GM21717 (cell line): ENCODE data around the gene SH3BP2.

Experiments used
- ATAC-seq: cut with Tn5 transposase; IDR thresholded peaks from one replicate; pipeline ENCODE4 v1.9.1; 2021; ENCODE audit warnings: mild to moderate bottlenecking, moderate library complexity; ENCODE audit not compliant: unreplicated experiment

The SH3BP2 gene

GRCh38 chr4:2790583-2791517 is 2.0 kb upstream of the SH3BP2 start:
- no peak for ATAC-seq

GRCh38 chr4:2791518-2792395 is 1.1 kb upstream of the SH3BP2 start:
- no peak for ATAC-seq

- no peak for ATAC-seq
Measured at GRCh38 chr4:2792396-2792710, 532 bp upstream of the SH3BP2 start.

GRCh38 chr4:2793586-2794485 is 951 bp downstream of the SH3BP2 start:
- no peak for ATAC-seq

- ATAC-seq = no peak
Measured at GRCh38 chr4:2794486-2795299, 1.8 kb downstream of the SH3BP2 start.

- no peak for ATAC-seq
Measured at GRCh38 chr4:2795300-2795892, 2.5 kb downstream of the SH3BP2 start.

- ATAC-seq = no peak
Measured at GRCh38 chr4:2795893-2796848, 3.3 kb downstream of the SH3BP2 start.

- ATAC-seq = no peak
Measured at GRCh38 chr4:2796849-2797544, 4.1 kb downstream of the SH3BP2 start.

GRCh38 chr4:2797545-2798305 is 4.8 kb downstream of the SH3BP2 start:
- ATAC-seq = no peak

- no peak for ATAC-seq
Measured at GRCh38 chr4:2798399-2799223, 5.7 kb downstream of the SH3BP2 start.

GRCh38 chr4:2799224-2799911 is 6.5 kb downstream of the SH3BP2 start:
- ATAC-seq = no peak

- ATAC-seq = no peak
Measured at GRCh38 chr4:2799971-2800690, 7.2 kb downstream of the SH3BP2 start.

GRCh38 chr4:2800691-2801596 is 8.1 kb downstream of the SH3BP2 start:
- peak; percentile 35 for ATAC-seq
